HG03442 (cell line): ENCODE data around the gene ISG20L2.

Experiments
- ATAC-seq: cut with Tn5 transposase; IDR thresholded peaks from one replicate; pipeline ENCODE4 v1.9.1; 2021; ENCODE audit warnings: mild to moderate bottlenecking, moderate library complexity; ENCODE audit not compliant: unreplicated experiment

Gene ISG20L2

GRCh38 chr1:156708218-156708661 is 20.3 kb downstream of the ISG20L2 start:
- ATAC-seq, result no peak

GRCh38 chr1:156707417-156708217 is 20.9 kb downstream of the ISG20L2 start:
- no peak for ATAC-seq

GRCh38 chr1:156706657-156707416 is 21.7 kb downstream of the ISG20L2 start:
- ATAC-seq, result no peak

DNA sequence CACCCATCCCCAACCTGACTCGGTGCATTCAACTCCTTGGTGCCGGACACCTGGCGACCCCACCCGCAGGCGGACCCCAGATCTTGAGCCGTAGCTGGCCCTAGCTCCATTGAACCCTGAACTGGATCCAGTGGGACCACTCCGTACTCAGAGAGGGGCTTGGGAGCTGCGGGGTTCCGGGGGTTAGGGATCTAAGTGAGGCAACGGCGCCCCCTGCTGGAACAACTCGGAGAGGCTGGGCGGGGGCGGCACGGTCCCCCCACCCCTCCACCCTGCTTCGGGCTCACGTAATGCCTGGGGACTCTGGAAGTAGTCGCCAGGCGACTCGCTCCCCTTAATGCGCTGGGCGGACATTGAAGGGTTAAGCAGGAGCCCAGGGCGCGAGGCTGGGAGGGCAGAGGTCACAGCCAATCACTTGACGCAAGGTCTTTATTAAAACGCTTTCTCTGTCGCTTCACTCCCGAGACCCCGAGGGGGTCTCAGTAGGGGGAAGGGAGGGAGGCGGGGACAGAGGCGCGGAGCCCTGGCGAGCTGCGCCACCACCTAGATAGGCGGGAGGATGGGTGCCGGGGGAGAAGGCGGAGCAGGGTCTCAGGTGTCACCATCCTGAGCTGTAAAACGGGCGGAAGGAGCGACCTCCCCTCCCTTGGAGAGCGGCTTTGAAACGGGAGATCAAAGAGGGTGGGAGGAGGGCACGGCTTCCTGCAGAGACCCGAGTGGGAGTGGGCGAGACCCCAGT is 22.5 kb downstream of the ISG20L2 start:
- no peak for ATAC-seq

DNA sequence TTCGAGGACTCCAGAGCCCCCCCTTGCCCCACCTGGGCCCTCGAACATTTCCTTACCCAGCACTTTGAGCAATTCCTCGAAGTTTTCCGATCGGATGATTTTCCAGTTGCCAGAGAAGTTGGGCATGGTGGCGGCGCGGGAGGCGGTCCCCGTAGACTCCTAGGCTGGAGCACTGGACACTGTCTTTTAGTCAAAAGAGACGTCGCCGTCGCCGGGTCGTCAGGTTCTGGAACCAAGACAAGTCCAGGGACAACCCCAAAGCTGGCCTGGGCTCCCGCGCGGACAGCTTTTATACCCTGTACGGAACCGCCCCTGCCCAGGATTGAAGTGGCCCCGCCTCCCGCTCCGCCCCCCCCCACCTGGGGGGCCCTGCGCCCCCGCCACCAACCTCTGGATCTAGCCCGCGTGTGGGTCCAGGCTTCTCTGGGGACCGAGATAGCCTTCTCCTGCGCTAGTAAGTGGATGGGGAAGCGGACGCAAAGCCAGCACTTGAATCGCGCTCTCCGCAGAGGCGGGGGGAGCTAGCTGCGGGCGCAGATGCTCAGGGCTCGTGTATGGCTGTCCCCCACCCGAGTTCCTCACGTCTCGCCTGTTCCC is 23.1 kb downstream of the ISG20L2 start, which contains the start of gene CRABP2:
TSS of gene CRABP2 (minus strand) at position 263 of the 597 bp plus-strand sequence. CDS start at position 126, 137 bp downstream.
- no peak for ATAC-seq

DNA sequence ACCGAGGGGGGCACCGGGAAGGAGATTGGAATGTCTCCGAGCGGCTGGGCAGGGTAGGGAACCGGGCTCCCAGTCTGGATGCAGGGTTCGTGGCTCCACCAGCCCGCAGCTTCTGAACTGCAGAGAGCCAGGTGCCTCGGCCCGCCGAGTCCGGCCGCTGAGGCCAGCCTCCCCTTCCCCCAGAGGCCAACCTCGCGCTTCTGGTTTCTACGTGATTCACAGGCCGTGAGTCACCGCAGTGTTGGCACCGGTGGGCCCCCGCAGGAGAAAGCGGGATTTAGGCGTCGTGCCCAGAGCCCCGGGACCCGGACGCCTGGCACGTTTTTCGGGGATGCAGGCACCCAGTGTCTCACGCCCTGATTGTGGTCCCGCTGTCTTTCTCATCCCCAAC is 23.6 kb downstream of the ISG20L2 start:
- ATAC-seq, result no peak

- ATAC-seq, result no peak
These were observed 24.3 kb downstream of the ISG20L2 start for GRCh38 chr1:156704166-156704711.

DNA sequence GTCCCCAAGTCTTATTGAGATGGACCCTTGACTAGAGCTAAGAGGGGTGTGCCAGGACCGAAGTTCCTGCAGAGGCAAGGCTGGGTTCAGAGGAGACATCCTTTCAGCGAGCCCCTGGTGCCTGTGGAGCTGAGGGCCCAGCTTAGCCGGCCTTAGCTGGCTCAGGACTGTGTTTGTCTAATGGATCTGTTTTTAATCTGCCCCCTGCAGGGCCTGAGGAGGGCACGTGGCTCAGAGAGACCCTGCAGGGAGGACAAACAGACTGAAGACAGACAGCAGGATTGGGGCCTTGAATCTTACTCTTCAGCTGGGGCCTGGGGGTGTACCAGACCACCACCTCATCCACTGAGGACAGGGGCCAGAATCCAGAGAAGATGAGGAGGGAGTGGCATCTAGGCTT is 24.8 kb downstream of the ISG20L2 start:
- ATAC-seq, result no peak

DNA sequence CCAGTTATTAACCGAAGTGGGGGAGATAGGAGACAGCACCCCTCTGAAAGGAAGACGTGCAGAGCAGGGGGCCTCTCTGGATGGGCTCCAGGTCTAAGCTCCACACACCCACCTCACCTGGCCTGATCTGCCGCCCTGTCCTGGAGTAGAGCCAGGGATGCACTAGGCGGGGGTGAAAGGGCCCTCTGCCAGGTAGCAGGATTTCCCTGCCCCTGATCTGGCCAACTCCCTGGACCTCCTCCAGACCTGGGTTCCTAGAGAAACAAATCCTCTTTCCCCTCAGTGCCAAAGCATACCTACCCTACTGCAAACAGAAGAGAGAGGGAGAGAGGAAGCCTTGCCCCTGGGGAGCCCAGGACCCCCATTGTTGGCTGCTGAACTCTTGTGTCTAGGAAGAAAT is 25.2 kb downstream of the ISG20L2 start:
- ATAC-seq, result no peak

DNA sequence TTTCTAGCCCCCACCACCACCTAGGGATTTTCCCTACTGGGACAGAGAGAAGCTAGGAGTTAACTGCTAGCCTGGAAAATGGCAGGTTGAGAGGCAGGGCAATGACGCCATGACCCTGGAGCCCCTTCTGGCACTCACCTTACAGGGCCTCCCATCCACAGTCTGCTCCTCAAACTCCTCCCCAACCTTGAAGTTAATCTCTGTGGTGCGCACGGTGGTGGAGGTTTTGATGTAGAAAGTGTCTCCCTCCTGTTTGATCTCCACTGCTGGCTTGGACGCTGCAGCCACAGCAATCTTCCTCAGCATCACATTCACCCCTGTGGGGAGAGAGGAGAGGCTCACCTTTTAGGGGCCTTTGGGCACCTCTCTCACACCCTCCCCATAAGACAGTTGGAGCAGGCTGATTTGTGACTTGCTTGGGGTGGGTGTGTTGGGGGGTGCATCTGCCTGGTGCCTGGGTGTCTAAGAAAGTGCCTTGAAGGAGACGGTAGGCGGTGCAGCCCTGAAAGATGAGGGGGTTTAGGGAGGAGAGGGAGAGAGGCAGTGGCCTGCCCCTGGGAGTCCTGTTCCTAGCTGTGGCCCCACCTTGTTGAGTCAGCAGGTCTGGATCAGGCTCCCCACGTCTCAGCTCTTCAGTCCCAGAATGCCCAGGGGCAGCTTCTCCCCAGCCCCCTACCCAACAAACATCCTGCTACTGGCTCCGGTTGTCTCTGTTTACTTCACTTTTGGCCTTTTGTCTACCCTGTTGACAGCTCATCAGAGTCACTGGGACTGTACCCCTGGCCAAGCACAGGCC is 27.6 kb downstream of the ISG20L2 start:
- no peak for ATAC-seq

- ATAC-seq, result no peak
These were observed 29.6 kb downstream of the ISG20L2 start for GRCh38 chr1:156698995-156699394.

DNA sequence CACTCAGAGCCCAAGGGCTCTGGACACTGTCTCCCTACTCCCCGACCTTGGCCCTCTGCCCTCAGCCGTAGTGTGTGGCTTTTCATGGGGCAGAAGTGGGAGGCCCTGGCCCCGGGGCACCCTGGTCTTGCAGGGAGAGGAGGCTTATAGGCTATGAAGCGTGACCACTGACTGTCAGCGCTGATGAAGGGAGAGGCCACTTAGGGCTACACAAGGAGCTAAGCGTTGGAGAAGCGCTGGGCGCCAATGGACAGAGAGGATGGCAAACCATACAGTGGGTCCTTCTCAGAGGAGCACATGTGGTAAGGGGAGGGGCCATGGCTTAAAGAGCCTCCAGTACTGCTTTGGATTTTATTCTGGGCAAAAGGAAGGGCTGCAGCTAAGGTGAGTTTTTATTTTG is 31.1 kb downstream of the ISG20L2 start:
- no peak for ATAC-seq

DNA sequence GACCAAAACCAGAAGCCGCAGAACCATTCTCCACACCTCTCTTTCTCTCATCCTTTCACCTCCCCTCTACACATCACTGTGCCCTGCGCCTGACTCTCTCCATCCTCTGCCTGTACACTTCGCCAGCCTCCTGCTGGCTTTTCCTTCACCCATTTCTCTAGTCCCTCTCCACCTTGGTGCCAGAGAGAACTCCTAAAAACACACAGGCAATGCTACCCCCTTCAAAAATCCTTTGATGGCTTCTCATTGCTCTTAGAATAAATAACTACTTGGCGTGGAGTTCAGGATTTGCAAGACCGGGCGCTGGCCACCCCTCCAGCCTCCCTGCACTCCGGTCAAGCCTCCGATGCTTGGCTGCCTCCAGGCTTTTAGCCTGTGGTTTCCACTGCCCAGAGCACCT is 31.8 kb downstream of the ISG20L2 start:
- ATAC-seq, result no peak

GRCh38 chr1:156694690-156694962 is 33.9 kb downstream of the ISG20L2 start:
- no peak for ATAC-seq

DNA sequence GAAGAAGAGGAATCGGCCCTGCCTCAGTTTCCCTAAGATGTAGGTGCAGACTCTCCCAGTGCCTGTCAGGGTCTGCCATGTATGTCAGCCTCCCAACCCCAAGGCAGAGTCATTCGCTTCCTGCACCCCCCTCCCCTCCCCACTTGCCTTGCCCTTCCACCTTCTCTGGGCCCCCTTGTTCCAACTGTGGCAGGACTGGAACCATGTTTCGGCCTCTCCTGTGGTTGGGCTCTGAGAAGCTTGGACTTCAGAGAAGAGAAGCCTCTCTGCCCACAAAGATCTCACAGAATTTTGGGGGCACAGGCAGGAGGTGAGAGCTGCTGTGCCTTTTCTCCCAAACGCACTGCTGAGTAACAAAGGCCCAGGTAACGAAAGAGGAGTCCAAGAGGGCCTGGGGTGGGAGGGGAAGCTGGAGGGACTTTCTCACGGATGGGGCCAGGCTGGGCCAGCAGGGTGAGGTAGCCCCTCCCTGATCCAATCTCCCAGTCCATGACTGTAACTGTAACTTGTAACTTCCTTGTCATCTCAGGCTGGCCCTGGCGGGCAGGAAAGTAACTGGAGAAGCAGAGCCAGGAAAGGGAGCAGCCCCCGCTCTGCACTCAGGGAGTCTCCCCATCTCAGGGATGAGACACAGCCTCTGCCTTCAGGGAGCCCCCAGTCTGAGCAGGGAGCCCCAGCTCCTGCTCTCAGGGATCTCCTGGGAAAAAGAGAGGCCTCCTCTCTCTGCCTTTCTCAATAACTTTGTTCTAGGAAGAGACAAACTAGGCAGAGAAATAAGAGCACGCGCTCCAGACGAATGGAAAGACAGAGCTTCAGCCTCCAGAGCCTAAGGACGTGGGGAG is 34.5 kb downstream of the ISG20L2 start:
- no peak for ATAC-seq

GRCh38 chr1:156692925-156693847 is 35.4 kb downstream of the ISG20L2 start:
- no peak for ATAC-seq

- ATAC-seq, result no peak
These were observed 36.1 kb downstream of the ISG20L2 start for GRCh38 chr1:156692441-156692924.
